ENCODE results near the gene ORM1. TPM values are rescaled to one million over a fixed set of nuclear protein-coding genes. Genes with fewer than 3 reads are reported as not detected.

Gene ORM1
- total and polyA plus RNA-seq, 8 donors, result 3.0 to 87.0 (median 5.9) TPM

GRCh38 chr9:114350636-114351401 is 27.9 kb downstream of the ORM1 start:
- Histone ChIP-seq H3K9me3 (no peaks in the 10 kb centered on the region), H3K4me1 (peaks cover 10 to 24% of the 10 kb centered on the region in 2 donors), H3K27ac (no peak overlapping the region), H3K27me3 (no peaks in the 10 kb centered on the region), H3K36me3 (peaks cover 0 to 100% of the 10 kb centered on the region in 2 donors), H3K4me3 (no peak overlapping the region)
- intact Hi-C loops (cut with DNase I), result no loop called here
- no peak for DNase-seq
- no peak for ATAC-seq
- TF ChIP-seq CTCF (IDR thresholded peaks at IDR 0.05), result no peak

GRCh38 chr9:114351932-114352331 is 29.0 kb downstream of the ORM1 start:
- intact Hi-C loops (cut with DNase I), result no loop called here
- H3K4me1 ChIP-seq, result peaks cover 10 to 24% of the 10 kb centered on the region in 2 donors

GRCh38 chr9:114355821-114356220 is 32.9 kb downstream of the ORM1 start:
- no peak for TF ChIP-seq CTCF (IDR thresholded peaks at IDR 0.05)
- intact Hi-C loops (cut with DNase I), result no loop called here
- Histone ChIP-seq H3K9me3 (no peaks in the 10 kb centered on the region), H3K27ac (no peak overlapping the region), H3K4me1 (peaks cover 0 to 4% of the 10 kb centered on the region in 2 donors), H3K36me3 (peaks cover 0 to 100% of the 10 kb centered on the region in 2 donors), H3K27me3 (no peaks in the 10 kb centered on the region), H3K4me3 (no peak overlapping the region)
- ATAC-seq (no peak), DNase-seq (no peak)

More at GRCh38 chr9:114351932-114352331, 29.0 kb downstream of the ORM1 start:
- H3K4me3 ChIP-seq, result no peak overlapping the region
- ATAC-seq, result no peak
- TF ChIP-seq CTCF (IDR thresholded peaks at IDR 0.05), result no peak
- H3K36me3 ChIP-seq, result peaks cover 0 to 100% of the 10 kb centered on the region in 2 donors
- no peaks in the 10 kb centered on the region for H3K27me3 ChIP-seq
- no peak overlapping the region for H3K27ac ChIP-seq
- H3K9me3 ChIP-seq, result no peaks in the 10 kb centered on the region
- no peak for DNase-seq

GRCh38 chr9:114356792-114357191 is 33.9 kb downstream of the ORM1 start:
- H3K27ac ChIP-seq, result no peak overlapping the region
- H3K9me3 ChIP-seq, result no peaks in the 10 kb centered on the region
- H3K4me3 ChIP-seq, result no peak overlapping the region
- no peak for ATAC-seq
- intact Hi-C loops (cut with DNase I), result no loop called here
- no peak for TF ChIP-seq CTCF (IDR thresholded peaks at IDR 0.05)
- no peak for DNase-seq
- no peaks in the 10 kb centered on the region for H3K4me1 ChIP-seq
- peaks cover 0 to 100% of the 10 kb centered on the region in 2 donors for H3K36me3 ChIP-seq
- H3K27me3 ChIP-seq, result no peaks in the 10 kb centered on the region

- Histone ChIP-seq H3K36me3 (peaks cover 0 to 100% of the 10 kb centered on the region in 2 donors), H3K4me1 (no peaks in the 10 kb centered on the region), H3K9me3 (no peaks in the 10 kb centered on the region), H3K4me3 (no peak overlapping the region), H3K27ac (no peak overlapping the region), H3K27me3 (no peaks in the 10 kb centered on the region)
- ATAC-seq (no peak), DNase-seq (no peak)
- TF ChIP-seq CTCF (IDR thresholded peaks at IDR 0.05), result no peak
- intact Hi-C loops (cut with DNase I), result no loop called here
Observed at GRCh38 chr9:114357360-114357759, 34.5 kb downstream of the ORM1 start.

All from left lung (tissue), 10 donors.